Measurements from ENCODE around the gene MAMSTR.

DNA sequence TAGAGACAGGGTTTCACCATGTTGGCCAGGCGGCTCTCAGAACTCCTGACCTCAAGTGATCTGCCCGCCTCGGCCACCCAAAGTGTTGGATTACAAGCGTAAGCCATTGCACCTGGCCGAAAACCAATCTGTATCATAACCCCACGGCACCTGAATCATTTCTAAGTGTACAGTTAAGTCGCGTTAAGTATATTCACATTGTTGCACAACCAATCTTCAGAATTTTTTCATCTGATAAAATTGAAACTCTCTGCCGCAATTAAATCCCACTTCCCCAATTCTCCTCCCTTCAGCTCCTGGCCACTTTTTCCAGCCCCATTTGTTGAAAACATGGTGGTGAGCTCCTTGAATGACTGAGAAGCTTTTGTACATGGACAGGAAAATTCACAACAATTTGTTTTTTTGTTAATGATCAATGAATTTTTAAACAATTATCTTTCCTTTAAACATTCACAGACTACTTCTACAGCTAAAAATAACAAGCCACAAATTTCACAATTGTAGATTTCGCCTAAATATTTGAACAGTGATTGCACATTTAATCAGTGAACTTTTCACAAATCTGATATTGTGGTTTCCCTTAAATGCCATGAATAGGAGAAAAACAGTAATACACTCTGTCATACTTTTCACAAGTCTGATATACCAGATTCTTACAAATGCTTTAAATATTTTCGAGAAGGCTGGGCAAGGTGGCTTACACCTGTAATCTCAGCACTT lies 49.6 kb upstream of the MAMSTR start:
- TF ChIP-seq, protein P1, sequence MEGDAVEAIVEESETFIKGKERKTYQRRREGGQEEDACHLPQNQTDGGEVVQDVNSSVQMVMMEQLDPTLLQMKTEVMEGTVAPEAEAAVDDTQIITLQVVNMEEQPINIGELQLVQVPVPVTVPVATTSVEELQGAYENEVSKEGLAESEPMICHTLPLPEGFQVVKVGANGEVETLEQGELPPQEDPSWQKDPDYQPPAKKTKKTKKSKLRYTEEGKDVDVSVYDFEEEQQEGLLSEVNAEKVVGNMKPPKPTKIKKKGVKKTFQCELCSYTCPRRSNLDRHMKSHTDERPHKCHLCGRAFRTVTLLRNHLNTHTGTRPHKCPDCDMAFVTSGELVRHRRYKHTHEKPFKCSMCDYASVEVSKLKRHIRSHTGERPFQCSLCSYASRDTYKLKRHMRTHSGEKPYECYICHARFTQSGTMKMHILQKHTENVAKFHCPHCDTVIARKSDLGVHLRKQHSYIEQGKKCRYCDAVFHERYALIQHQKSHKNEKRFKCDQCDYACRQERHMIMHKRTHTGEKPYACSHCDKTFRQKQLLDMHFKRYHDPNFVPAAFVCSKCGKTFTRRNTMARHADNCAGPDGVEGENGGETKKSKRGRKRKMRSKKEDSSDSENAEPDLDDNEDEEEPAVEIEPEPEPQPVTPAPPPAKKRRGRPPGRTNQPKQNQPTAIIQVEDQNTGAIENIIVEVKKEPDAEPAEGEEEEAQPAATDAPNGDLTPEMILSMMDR (tag by site-specific recombination; IDR thresholded peaks at IDR 0.05), result no peak
- no peak for TF ChIP-seq ZNF501 (tag by site-specific recombination; IDR thresholded peaks at IDR 0.05)
